Measurements from ENCODE around the gene ID3.

The ID3 gene

DNA sequence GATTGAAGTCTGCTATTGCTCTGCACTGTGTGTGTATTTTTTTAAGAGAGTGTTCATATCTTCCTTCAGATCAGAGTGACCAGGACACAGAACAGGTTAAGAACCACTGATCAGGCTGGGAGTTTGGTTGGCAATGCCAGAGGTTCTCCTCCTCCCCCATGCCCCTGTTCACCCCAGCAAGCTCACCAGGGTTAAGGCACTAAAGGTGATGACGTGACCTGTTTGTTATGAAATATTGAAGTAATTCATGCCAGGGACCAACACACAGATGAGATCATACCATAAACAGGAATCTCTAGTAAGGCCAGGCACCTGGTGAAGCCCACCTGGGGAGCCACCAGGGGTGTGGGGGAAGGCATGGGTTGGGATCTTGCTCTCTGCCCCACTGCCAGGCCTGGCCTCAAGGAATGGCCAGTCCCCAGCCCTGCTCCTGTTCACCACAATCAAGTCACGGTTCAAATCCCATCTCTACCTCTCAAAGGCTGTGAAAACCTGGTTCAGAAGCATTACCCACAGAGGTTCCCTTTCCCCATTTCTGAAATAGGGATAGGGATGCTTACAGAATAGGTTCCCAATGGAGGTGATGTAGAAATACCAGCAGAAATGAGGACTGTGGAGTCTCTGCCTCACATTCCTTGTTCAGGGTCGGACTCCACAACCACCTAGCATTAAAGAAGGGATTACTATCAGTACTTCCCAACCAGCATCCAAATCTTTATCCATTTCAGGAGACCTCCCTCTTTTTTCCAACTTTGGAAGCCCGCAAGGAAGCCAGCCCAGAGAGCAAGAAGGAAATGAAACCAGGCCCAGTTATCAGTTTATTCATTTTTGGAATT lies 2.4 kb downstream of the ID3 start:
- Histone ChIP-seq H3K36me3 (peaks cover 31% of the 10 kb centered on the region), H3K27ac (peak overlapping the region; percentile 96), H3K4me3 (ENCODE audit: low read depth, low read length) (peak overlapping the region; percentile 89), H3K27me3 (ENCODE audit: insufficient read depth, low read depth, severe bottlenecking) (no peaks in the 10 kb centered on the region), H3K9me3 (ENCODE audit: severe bottlenecking) (no peaks in the 10 kb centered on the region)
- DNase-seq = no peak
- TF ChIP-seq, protein P1, sequence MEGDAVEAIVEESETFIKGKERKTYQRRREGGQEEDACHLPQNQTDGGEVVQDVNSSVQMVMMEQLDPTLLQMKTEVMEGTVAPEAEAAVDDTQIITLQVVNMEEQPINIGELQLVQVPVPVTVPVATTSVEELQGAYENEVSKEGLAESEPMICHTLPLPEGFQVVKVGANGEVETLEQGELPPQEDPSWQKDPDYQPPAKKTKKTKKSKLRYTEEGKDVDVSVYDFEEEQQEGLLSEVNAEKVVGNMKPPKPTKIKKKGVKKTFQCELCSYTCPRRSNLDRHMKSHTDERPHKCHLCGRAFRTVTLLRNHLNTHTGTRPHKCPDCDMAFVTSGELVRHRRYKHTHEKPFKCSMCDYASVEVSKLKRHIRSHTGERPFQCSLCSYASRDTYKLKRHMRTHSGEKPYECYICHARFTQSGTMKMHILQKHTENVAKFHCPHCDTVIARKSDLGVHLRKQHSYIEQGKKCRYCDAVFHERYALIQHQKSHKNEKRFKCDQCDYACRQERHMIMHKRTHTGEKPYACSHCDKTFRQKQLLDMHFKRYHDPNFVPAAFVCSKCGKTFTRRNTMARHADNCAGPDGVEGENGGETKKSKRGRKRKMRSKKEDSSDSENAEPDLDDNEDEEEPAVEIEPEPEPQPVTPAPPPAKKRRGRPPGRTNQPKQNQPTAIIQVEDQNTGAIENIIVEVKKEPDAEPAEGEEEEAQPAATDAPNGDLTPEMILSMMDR (IDR thresholded peaks at IDR 0.05; ENCODE audit: low read depth, low read length) = no peak

GRCh38 chr1:23555986-23556634 lies 3.2 kb downstream of the ID3 start:
- TF ChIP-seq, protein P1 (IDR thresholded peaks at IDR 0.05; ENCODE audit: low read depth, low read length) = no peak
- no peaks in the 10 kb centered on the region for H3K9me3 ChIP-seq (ENCODE audit: severe bottlenecking)
- DNase-seq = peak; percentile 51
- H3K27me3 ChIP-seq (ENCODE audit: insufficient read depth, low read depth, severe bottlenecking) = no peaks in the 10 kb centered on the region
- H3K27ac ChIP-seq = peak overlapping the region; percentile 96
- no peak overlapping the region for H3K4me3 ChIP-seq (ENCODE audit: low read depth, low read length)
- H3K36me3 ChIP-seq = peaks cover 31% of the 10 kb centered on the region

- H3K36me3 ChIP-seq = peaks cover 31% of the 10 kb centered on the region
- no peaks in the 10 kb centered on the region for H3K27me3 ChIP-seq (ENCODE audit: insufficient read depth, low read depth, severe bottlenecking)
- peak overlapping the region; percentile 96 for H3K27ac ChIP-seq
- DNase-seq = no peak
- TF ChIP-seq, protein P1 (IDR thresholded peaks at IDR 0.05; ENCODE audit: low read depth, low read length) = no peak
- no peaks in the 10 kb centered on the region for H3K9me3 ChIP-seq (ENCODE audit: severe bottlenecking)
- peak overlapping the region; percentile 37 for H3K4me3 ChIP-seq (ENCODE audit: low read depth, low read length)
Observed at GRCh38 chr1:23555270-23555985, 3.9 kb downstream of the ID3 start.

GRCh38 chr1:23554481-23555269 lies 4.6 kb downstream of the ID3 start:
- DNase-seq = peak; percentile 93

DNA sequence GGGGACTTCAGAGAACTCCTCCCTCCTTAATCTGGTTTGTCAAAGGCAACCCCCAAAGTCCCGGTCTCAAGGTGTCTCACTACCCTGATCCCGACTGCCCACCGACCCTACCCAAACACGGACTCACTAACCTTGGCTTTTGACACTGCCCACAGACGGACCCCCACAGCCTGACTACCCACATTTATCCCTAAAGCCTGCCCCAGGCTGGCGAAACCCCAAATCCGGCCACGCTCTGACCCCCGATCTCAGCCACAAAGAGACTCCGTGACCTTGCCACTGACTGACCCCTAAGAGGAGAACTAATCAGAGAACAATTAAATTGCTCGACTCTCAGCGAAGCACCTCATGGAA lies 5.2 kb downstream of the ID3 start:
- H3K36me3 ChIP-seq = peaks cover 31% of the 10 kb centered on the region
- H3K4me3 ChIP-seq (ENCODE audit: low read depth, low read length) = peak overlapping the region; percentile 51
- H3K27ac ChIP-seq = peak overlapping the region; percentile 100
- H3K9me3 ChIP-seq (ENCODE audit: severe bottlenecking) = no peaks in the 10 kb centered on the region
- no peak for DNase-seq
- H3K27me3 ChIP-seq (ENCODE audit: insufficient read depth, low read depth, severe bottlenecking) = no peaks in the 10 kb centered on the region
- TF ChIP-seq, protein P1 (IDR thresholded peaks at IDR 0.05; ENCODE audit: low read depth, low read length) = no peak

More at GRCh38 chr1:23554481-23555269, 4.6 kb downstream of the ID3 start:
- TF ChIP-seq, protein P1 (IDR thresholded peaks at IDR 0.05; ENCODE audit: low read depth, low read length) = peak; percentile 25; the same call in 1 of the 2 replicates
- Histone ChIP-seq H3K4me3 (ENCODE audit: low read depth, low read length) (peak overlapping the region; percentile 51), H3K36me3 (peaks cover 31% of the 10 kb centered on the region), H3K27ac (peak overlapping the region; percentile 100), H3K27me3 (ENCODE audit: insufficient read depth, low read depth, severe bottlenecking) (no peaks in the 10 kb centered on the region), H3K9me3 (ENCODE audit: severe bottlenecking) (no peaks in the 10 kb centered on the region)
